Activated B cell treated with CpG ODN at 0.5 μM for 24 hours (primary cell): ENCODE measurements around the gene XRCC3. TPM values are rescaled to one million over a fixed set of nuclear protein-coding genes. Genes with fewer than 3 reads are reported as not detected.
"Not testable (repeated sequence)": the region's sequence is repeated elsewhere in the genome, so short reads cannot be mapped to it uniquely, and the experiment has no call there.

ENCODE experiments used
- ATAC-seq: fragments of 200-7000 bp; cut with Tn5 transposase; one replicate; pipeline ENCODE4 v1.10.0; 2021; ENCODE audit warnings: low read depth, mild to moderate bottlenecking, moderate library complexity
- CTCF ChIA-PET: fragments of 350-600 bp; sonication (Branson Sonifier 250); formaldehyde crosslinking; loops from one replicate; lab custom pipeline; 2021; ENCODE audit warnings: antibody characterized with exemption; lab: Charles Lee
- POLR2A ChIA-PET: fragments of 350-600 bp; sonication (Branson Sonifier 250); formaldehyde crosslinking; loops from one replicate; lab custom pipeline; 2021; ENCODE audit warnings: antibody characterized with exemption; lab: Charles Lee
- DNase-seq: peaks from one replicate; pipeline ENCODE4 v3.0.0; 2022
- H3K27ac Mint-ChIP-seq: one replicate; pipeline ENCODE4 v1.8.0; 2020; ENCODE audit warnings: mixed read lengths
- H3K27me3 Mint-ChIP-seq: one replicate; pipeline ENCODE4 v1.8.0; 2021; ENCODE audit warnings: mixed read lengths
- H3K36me3 Mint-ChIP-seq: one replicate; pipeline ENCODE4 v1.8.0; 2021; ENCODE audit warnings: low read depth, mixed read lengths
- H3K4me1 Mint-ChIP-seq: one replicate; pipeline ENCODE4 v1.8.0; 2021; ENCODE audit warnings: mixed read lengths
- H3K4me3 Mint-ChIP-seq: one replicate; pipeline ENCODE4 v1.8.0; 2020; ENCODE audit warnings: mild to moderate bottlenecking, mixed read lengths
- H3K9me3 Mint-ChIP-seq: one replicate; pipeline ENCODE4 v1.8.0; 2020; ENCODE audit warnings: mixed read lengths
- intact Hi-C: fragments of 100-400 bp; cut with micrococcal nuclease; formaldehyde crosslinking; loops from one replicate; pipeline ENCODE4 v1.15.1; 2024
- total RNA-seq: library from RNA; stranded (reverse); gene quantifications from 2 replicates; pipeline ENCODE4 v1.2.3, GENCODE V29; 2022
- TF ChIP-seq, protein P1 (sequence below): fragments of 200-600 bp; IDR thresholded peaks from one replicate; pipeline ENCODE4 v1.8.0; 2022; ENCODE audit warnings: antibody characterized with exemption, mild to moderate bottlenecking

The XRCC3 gene
- total RNA-seq, 1 donor from 2014 or later: 26.0 TPM

DNA sequence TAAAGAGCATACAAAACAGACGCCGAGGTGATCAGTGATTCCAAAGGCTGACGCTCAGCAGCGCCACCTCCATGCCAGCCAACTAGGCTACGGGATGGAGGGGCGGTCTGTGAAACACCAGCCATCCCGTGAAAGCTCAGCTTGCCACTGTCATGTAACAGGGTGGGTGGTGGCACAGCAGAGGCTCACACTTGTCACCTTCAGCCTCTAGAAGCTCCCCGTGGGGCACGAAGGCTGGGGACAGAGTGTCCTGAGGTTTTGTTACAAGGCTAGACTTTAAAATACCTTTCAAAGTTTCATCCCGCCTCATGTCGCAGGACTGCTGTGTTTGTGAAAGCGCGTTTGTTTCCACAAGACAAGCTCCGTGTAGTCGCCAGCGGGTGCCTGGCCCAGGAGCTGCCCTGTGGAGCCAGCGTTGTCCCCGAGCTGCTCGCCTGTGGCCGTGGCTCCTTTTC, 20.7 kb downstream of the XRCC3 start:
- no peaks in the 10 kb centered on the region for H3K27me3 Mint-ChIP-seq
- TF ChIP-seq, protein P1, sequence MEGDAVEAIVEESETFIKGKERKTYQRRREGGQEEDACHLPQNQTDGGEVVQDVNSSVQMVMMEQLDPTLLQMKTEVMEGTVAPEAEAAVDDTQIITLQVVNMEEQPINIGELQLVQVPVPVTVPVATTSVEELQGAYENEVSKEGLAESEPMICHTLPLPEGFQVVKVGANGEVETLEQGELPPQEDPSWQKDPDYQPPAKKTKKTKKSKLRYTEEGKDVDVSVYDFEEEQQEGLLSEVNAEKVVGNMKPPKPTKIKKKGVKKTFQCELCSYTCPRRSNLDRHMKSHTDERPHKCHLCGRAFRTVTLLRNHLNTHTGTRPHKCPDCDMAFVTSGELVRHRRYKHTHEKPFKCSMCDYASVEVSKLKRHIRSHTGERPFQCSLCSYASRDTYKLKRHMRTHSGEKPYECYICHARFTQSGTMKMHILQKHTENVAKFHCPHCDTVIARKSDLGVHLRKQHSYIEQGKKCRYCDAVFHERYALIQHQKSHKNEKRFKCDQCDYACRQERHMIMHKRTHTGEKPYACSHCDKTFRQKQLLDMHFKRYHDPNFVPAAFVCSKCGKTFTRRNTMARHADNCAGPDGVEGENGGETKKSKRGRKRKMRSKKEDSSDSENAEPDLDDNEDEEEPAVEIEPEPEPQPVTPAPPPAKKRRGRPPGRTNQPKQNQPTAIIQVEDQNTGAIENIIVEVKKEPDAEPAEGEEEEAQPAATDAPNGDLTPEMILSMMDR: no peak
- DNase-seq (no peak), ATAC-seq (no peak)
- peaks cover 46% of the 10 kb centered on the region for H3K36me3 Mint-ChIP-seq
- CTCF ChIA-PET: no interaction called here
- no peak overlapping the region for H3K4me3 Mint-ChIP-seq
- POLR2A ChIA-PET: interaction anchor here (0.7 kb wide), 1 partner anchor 7 kb away, joined by 5 read pairs; no protein-coding TSS in a partner anchor
- intact Hi-C loops: loop anchor here (5.0 kb wide), 1 partner anchor 67 kb away; the partner anchor contains the start of gene KLC1
- H3K4me1 Mint-ChIP-seq: peaks cover 68% of the 10 kb centered on the region
- H3K9me3 Mint-ChIP-seq: no peaks in the 10 kb centered on the region
- H3K27ac Mint-ChIP-seq: no peak overlapping the region

GRCh38 chr14:103693515-103693914, 21.7 kb downstream of the XRCC3 start:
- TF ChIP-seq, protein P1: no peak
- no peaks in the 10 kb centered on the region for H3K27me3 Mint-ChIP-seq
- no peak for DNase-seq
- peaks cover 70% of the 10 kb centered on the region for H3K4me1 Mint-ChIP-seq
- ChIA-PET POLR2A (interaction anchor here (0.6 kb wide), 1 partner anchor 8 kb away, joined by 3 read pairs; no protein-coding TSS in a partner anchor), CTCF (interaction anchor here (1.2 kb wide), 1 partner anchor 14 kb away, joined by 3 read pairs; no protein-coding TSS in a partner anchor)
- H3K36me3 Mint-ChIP-seq: peaks cover 52% of the 10 kb centered on the region
- ATAC-seq: no peak
- intact Hi-C loops: loop anchor here (5.0 kb wide), 1 partner anchor 66 kb away; the partner anchor contains the start of gene KLC1
- no peak overlapping the region for H3K4me3 Mint-ChIP-seq
- H3K9me3 Mint-ChIP-seq: no peaks in the 10 kb centered on the region
- peak overlapping the region; percentile 50 for H3K27ac Mint-ChIP-seq

DNA sequence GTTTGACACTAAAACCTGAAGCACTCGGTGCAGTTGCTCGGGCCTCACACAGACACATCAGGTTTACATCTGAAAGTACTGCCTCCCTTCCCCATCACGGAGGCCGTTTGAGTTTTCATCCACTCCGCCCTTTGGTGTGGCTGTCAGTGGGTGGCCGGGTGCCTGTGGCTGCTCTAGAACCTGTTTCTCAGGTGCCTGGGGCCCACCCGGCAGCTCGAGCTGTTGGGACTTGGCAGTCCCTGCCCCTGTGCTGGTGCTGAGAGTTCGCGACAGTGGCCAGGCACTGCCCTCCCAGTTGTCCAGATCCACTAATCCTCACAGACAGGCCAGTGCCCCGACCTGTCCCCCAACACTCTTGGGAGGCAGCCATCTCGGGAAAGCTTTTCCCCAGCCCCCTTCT, 22.4 kb downstream of the XRCC3 start:
- peaks cover 53% of the 10 kb centered on the region for H3K36me3 Mint-ChIP-seq
- DNase-seq (no peak), ATAC-seq (no peak)
- no peak overlapping the region for H3K4me3 Mint-ChIP-seq
- intact Hi-C loops: loop anchor here (5.0 kb wide), 1 partner anchor 66 kb away; the partner anchor contains the start of gene KLC1
- H3K9me3 Mint-ChIP-seq: no peaks in the 10 kb centered on the region
- ChIA-PET POLR2A (interaction anchor here (0.6 to 0.8 kb wide), 2 partner anchors 9 to 163 kb away, joined by 3 read pairs; no protein-coding TSS in a partner anchor), CTCF (interaction anchor here (1.2 kb wide), 1 partner anchor 13 kb away, joined by 3 read pairs; no protein-coding TSS in a partner anchor)
- peak overlapping the region; percentile 50 for H3K27ac Mint-ChIP-seq
- TF ChIP-seq, protein P1: no peak
- H3K27me3 Mint-ChIP-seq: no peaks in the 10 kb centered on the region
- peaks cover 66% of the 10 kb centered on the region for H3K4me1 Mint-ChIP-seq

GRCh38 chr14:103692159-103692558, 23.1 kb downstream of the XRCC3 start:
- TF ChIP-seq, protein P1: no peak
- intact Hi-C loops: loop anchor here (5.0 kb wide), 1 partner anchor 65 kb away; the partner anchor contains the start of gene KLC1
- ATAC-seq (peak; percentile 53), DNase-seq (no peak)
- CTCF ChIA-PET: interaction anchor here (1.9 kb wide), 1 partner anchor 12 kb away, joined by 8 read pairs; no protein-coding TSS in a partner anchor
- Mint-ChIP-seq H3K4me3 (peak overlapping the region; percentile 28), H3K36me3 (peaks cover 52% of the 10 kb centered on the region), H3K4me1 (peaks cover 63% of the 10 kb centered on the region), H3K27me3 (no peaks in the 10 kb centered on the region), H3K9me3 (no peaks in the 10 kb centered on the region), H3K27ac (peak overlapping the region; percentile 87)
- POLR2A ChIA-PET: interaction anchor here (0.8 to 1.7 kb wide), 6 partner anchors 9 to 163 kb away, joined by 3 to 9 read pairs (median 5); partner anchors contain the start of genes BAG5, COA8, XRCC3 and ZFYVE21

GRCh38 chr14:103691655-103692054, 23.6 kb downstream of the XRCC3 start:
- DNase-seq, H3K27me3 Mint-ChIP-seq, H3K9me3 Mint-ChIP-seq: not testable (repeated sequence)
- intact Hi-C loops: loop anchor here (5.0 kb wide), 1 partner anchor 64 kb away; the partner anchor contains the start of gene KLC1
- ATAC-seq: peak; percentile 73
- Mint-ChIP-seq H3K27ac (peak overlapping the region; percentile 87), H3K36me3 (peaks cover 55% of the 10 kb centered on the region), H3K4me3 (peak overlapping the region; percentile 64), H3K4me1 (peaks cover 58% of the 10 kb centered on the region)
- POLR2A ChIA-PET: interaction anchor here (0.7 to 1.7 kb wide), 8 partner anchors 10 to 1602 kb away, joined by 3 to 9 read pairs (median 6); partner anchors contain the start of genes BAG5, COA8, XRCC3 and ZFYVE21
- CTCF ChIA-PET: interaction anchor here (1.9 kb wide), 1 partner anchor 12 kb away, joined by 8 read pairs; no protein-coding TSS in a partner anchor
